Astrocyte (in vitro differentiated cells and primary cell): Measurements from ENCODE around the gene KIF3B. TPM values are rescaled to one million over a fixed set of nuclear protein-coding genes. Genes with fewer than 3 reads are reported as not detected.

Source experiments
- DNase-seq: peaks from one replicate; pipeline ENCODE4 v3.0.0-alpha.2; 2010; ENCODE audit warnings: low read depth
- FAIRE-seq: peaks from 2 replicates; lab custom pipeline; 2011; peaks lifted over from hg19 to GRCh38; lab: Jason Lieb, UNC
- H2AFZ ChIP-seq: 2 replicates; pipeline ENCODE4 v1.6.0; 2012; ENCODE audit warnings: low read depth, low read length, inconsistent platforms
- H3K27ac ChIP-seq: 2 replicates; pipeline ENCODE4 v1.5.1; 2011; ENCODE audit warnings: low read depth, low read length, inconsistent platforms
- H3K27me3 ChIP-seq: 2 replicates; pipeline ENCODE4 v1.6.0; 2011; ENCODE audit warnings: low read length, inconsistent platforms; ENCODE audit not compliant: insufficient read depth
- H3K36me3 ChIP-seq: 2 replicates; pipeline ENCODE4 v1.5.1; 2011; ENCODE audit warnings: low read length, inconsistent platforms; ENCODE audit not compliant: insufficient read depth
- H3K4me1 ChIP-seq: 2 replicates; pipeline ENCODE4 v1.5.1; 2011; ENCODE audit warnings: low read length, inconsistent platforms; ENCODE audit not compliant: insufficient read depth
- H3K4me2 ChIP-seq: 2 replicates; pipeline ENCODE4 v1.6.0; 2012; ENCODE audit warnings: low read length, inconsistent platforms
- H3K4me3 ChIP-seq: 2 replicates; pipeline ENCODE4 v1.5.1; 2011; ENCODE audit warnings: low read depth, mild to moderate bottlenecking, low read length, inconsistent platforms; ENCODE audit not compliant: insufficient read depth
- H3K79me2 ChIP-seq: 2 replicates; pipeline ENCODE4 v1.6.0; 2012; ENCODE audit warnings: mild to moderate bottlenecking, low read length, inconsistent platforms; ENCODE audit not compliant: insufficient read depth
- H3K9ac ChIP-seq: 2 replicates; pipeline ENCODE4 v1.6.0; 2012; ENCODE audit warnings: mild to moderate bottlenecking, low read length, inconsistent platforms
- H3K9me3 ChIP-seq: 2 replicates; pipeline ENCODE4 v1.5.1; 2012; ENCODE audit warnings: low read depth, mild to moderate bottlenecking, low read length, inconsistent platforms; ENCODE audit not compliant: insufficient read depth
- H4K20me1 ChIP-seq: 2 replicates; pipeline ENCODE4 v1.6.0; 2012; ENCODE audit warnings: low read length, inconsistent platforms; ENCODE audit not compliant: insufficient read depth
- H3K27ac Mint-ChIP-seq: one replicate; pipeline ENCODE4 v1.8.0; 2021; ENCODE audit warnings: mild to moderate bottlenecking, mixed read lengths; ENCODE audit not compliant: unreplicated experiment
- H3K27me3 Mint-ChIP-seq: one replicate; pipeline ENCODE4 v1.8.0; 2021; ENCODE audit warnings: low read depth, mixed read lengths; ENCODE audit not compliant: unreplicated experiment
- H3K36me3 Mint-ChIP-seq: one replicate; pipeline ENCODE4 v1.8.0; 2021; ENCODE audit warnings: low read depth, mixed read lengths; ENCODE audit not compliant: unreplicated experiment
- H3K4me1 Mint-ChIP-seq: one replicate; pipeline ENCODE4 v1.8.0; 2021; ENCODE audit warnings: low read depth, mixed read lengths; ENCODE audit not compliant: unreplicated experiment
- H3K4me3 Mint-ChIP-seq: one replicate; pipeline ENCODE4 v1.8.0; 2021; ENCODE audit warnings: mild to moderate bottlenecking, moderate library complexity, mixed read lengths; ENCODE audit not compliant: unreplicated experiment
- H3K9me3 Mint-ChIP-seq: one replicate; pipeline ENCODE4 v1.8.0; 2021; ENCODE audit warnings: mild to moderate bottlenecking, mixed read lengths; ENCODE audit not compliant: unreplicated experiment
- CTCF ChIP-seq: IDR thresholded peaks from 2 replicates; pipeline ENCODE4 v1.5.1; 2011; ENCODE audit warnings: low read depth, mild to moderate bottlenecking, inconsistent platforms, low read length, moderate library complexity; ENCODE audit not compliant: insufficient read depth
- EZH2 ChIP-seq: IDR thresholded peaks from 2 replicates; pipeline ENCODE4 v1.6.1; 2012; ENCODE audit warnings: mild to moderate bottlenecking, low read length, inconsistent platforms; ENCODE audit not compliant: insufficient read depth
- total RNA-seq: library from RNA; stranded (reverse); gene quantifications from 2 replicates; pipeline ENCODE4 v1.2.1, GENCODE V29; 2021

The KIF3B gene
- total RNA-seq, 1 donor from 2014 or later, result 28.5 TPM

GRCh38 chr20:32352121-32352720, 74.8 kb downstream of the KIF3B start:
- H3K4me1 ChIP-seq, result peaks cover 21% of the 10 kb centered on the region
- no peak overlapping the region for H3K4me2 ChIP-seq
- FAIRE-seq (no peak), DNase-seq (no peak)
- no peak overlapping the region for H2AFZ ChIP-seq
- Mint-ChIP-seq H3K27ac (no peak overlapping the region), H3K4me1 (peaks cover 13% of the 10 kb centered on the region), H3K27me3 (no peaks in the 10 kb centered on the region), H3K4me3 (no peak overlapping the region), H3K36me3 (peaks cover 2% of the 10 kb centered on the region), H3K9me3 (no peaks in the 10 kb centered on the region)
- no peaks in the 10 kb centered on the region for H3K36me3 ChIP-seq
- no peak overlapping the region for H3K27ac ChIP-seq
- no peak for TF ChIP-seq EZH2
- TF ChIP-seq CTCF, result no peak
- H4K20me1 ChIP-seq, result no peaks in the 10 kb centered on the region
- no peaks in the 10 kb centered on the region for H3K79me2 ChIP-seq
- no peaks in the 10 kb centered on the region for H3K27me3 ChIP-seq
- no peak overlapping the region for H3K9ac ChIP-seq
- H3K9me3 ChIP-seq, result no peaks in the 10 kb centered on the region
- H3K4me3 ChIP-seq, result no peak overlapping the region

GRCh38 chr20:32353848-32354496, 76.5 kb downstream of the KIF3B start:
- peaks cover 2% of the 10 kb centered on the region for H3K36me3 Mint-ChIP-seq
- Histone ChIP-seq H3K79me2 (peaks cover 2% of the 10 kb centered on the region), H3K9ac (no peak overlapping the region), H4K20me1 (no peaks in the 10 kb centered on the region), H3K27me3 (no peaks in the 10 kb centered on the region), H3K4me1 (peaks cover 26% of the 10 kb centered on the region), H3K36me3 (no peaks in the 10 kb centered on the region), H3K27ac (no peak overlapping the region), H3K4me3 (no peak overlapping the region), H2AFZ (no peak overlapping the region), H3K9me3 (no peaks in the 10 kb centered on the region), H3K4me2 (no peak overlapping the region)
- FAIRE-seq (no peak), DNase-seq (no peak)
- H3K9me3 Mint-ChIP-seq, result no peaks in the 10 kb centered on the region
- H3K4me3 Mint-ChIP-seq, result peak overlapping the region; percentile 1
- H3K27me3 Mint-ChIP-seq, result no peaks in the 10 kb centered on the region
- peaks cover 16% of the 10 kb centered on the region for H3K4me1 Mint-ChIP-seq
- H3K27ac Mint-ChIP-seq, result no peak overlapping the region
- no peak for TF ChIP-seq EZH2
- TF ChIP-seq CTCF, result no peak
